HG03135 (cell line): ENCODE results near the gene NOTUM.

Experiments
- ATAC-seq: cut with Tn5 transposase; IDR thresholded peaks from one replicate; pipeline ENCODE4 v1.9.1; 2021; ENCODE audit warnings: mild to moderate bottlenecking, moderate library complexity; ENCODE audit not compliant: unreplicated experiment

Gene NOTUM

DNA sequence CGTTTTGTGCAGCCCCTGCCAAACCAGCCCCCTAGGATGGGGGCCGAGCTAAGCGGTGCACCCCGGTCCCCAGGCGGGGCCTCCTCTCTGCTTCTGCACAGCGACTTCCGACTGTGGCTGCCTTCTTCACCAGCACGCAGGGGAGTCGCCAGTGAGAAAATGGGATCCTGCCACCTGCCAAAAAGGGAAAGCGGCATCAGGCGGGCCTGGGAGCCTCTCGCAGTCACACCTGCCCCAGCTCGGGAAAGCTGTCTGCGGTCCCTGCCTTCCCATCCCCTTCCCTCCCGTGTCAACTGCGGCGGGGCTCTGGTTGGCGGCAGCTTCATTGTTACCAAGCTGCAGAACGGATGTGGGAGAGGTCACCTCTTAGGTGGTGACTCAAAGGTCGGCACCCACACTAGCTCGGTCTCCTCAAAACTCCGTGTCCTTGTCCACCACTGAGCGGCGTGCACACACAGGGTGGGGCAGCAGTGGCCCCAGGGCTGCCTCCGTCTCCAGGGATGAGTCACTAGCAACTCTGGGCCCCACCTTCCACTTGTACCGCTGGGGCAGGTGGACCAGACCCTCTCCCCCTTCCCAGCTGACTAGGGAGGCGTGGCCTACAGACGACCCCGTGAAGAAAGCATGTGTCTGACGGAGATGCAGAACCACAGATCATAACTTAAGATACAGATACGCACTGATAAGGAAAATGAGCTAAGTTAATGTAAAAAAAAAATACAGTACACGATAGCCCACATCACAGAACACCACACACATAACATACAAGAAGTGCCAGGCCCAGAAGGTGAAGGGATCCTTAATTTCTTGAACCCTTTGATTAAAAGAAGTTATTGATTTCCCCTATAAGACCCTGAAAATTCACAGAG lies 48.3 kb downstream of the NOTUM start:
- ATAC-seq = no peak

DNA sequence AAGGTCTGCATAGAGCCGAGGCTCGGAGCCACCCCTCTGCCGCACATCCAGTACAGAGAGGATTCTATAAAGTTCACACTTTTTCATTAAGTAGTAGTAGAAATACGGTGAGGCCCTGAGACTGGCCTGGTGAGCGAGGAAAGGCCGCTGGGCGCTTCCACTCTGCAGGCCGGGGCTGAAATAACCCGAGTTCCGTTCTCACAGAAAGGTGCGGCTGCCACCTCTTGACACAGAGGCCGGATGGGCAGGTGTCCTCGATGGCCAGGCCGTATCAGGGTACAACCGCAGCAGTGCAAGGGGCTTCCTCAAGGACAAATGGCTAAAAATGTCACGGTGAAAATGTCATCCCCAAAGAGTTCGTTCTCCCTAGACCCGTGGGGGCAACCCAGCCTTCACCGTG lies 49.0 kb downstream of the NOTUM start:
- ATAC-seq = no peak

DNA sequence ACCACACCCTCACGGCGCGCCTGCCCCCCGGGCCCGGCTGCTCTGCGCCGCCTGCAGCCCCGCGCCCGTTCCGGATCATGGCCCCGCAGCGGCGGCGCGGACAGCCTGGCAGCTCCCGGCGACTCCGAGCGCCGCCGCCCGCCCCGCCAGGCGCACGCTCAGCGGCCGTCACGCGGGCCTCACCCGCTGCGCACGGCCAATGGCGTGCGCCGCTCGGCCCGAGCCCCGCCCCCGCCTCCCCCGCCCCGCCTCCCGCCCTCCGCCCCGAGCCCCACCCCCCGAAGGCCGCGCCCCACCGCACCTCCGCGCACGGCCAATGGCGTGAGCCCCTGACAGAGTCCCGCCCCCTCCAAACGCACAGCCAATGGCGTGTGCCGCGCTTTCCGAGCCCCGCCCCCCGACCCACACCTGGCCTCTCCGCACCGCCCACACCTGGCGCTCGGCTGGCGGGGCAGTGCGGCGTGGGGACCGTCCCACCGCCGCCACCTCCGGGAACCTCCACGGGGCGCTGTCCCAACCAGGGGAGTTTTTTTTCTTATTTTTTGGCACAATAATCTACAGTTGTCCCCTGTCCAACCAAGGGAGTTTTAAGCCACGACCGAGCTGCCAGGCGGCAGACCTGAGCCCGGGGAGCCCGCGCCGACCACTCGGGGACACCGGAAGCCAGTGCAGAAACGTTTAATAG lies 49.6 kb downstream of the NOTUM start, which contains the start of gene PCYT2:
Gene PCYT2, minus strand, starts transcription at position 123 of the 685 bp plus-strand sequence. Its CDS starts 44 bp downstream, at position 79.
- ATAC-seq = peak; percentile 69

DNA sequence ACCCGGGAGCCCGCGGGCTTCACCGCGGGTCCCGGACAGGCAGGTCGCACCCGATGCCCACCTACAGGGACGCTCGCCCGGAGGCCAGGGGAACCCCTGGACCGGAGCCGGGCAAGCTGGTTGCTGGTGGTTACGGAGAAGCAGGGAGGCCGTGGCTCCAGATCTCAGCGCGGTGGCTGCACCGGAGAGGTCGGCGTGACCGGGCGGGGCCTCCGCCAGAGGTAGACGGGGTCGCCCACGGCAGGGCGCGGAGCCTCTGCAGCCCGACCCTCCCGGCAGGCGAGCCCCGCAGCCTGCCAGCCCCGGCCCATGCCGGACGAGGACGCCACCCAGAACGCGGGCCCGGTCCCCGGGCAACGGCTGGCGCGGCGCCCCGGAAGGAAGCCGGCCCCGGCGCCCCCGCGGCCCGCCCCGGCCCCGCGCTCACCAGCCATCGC lies 50.1 kb downstream of the NOTUM start:
- peak; percentile 13 for ATAC-seq

DNA sequence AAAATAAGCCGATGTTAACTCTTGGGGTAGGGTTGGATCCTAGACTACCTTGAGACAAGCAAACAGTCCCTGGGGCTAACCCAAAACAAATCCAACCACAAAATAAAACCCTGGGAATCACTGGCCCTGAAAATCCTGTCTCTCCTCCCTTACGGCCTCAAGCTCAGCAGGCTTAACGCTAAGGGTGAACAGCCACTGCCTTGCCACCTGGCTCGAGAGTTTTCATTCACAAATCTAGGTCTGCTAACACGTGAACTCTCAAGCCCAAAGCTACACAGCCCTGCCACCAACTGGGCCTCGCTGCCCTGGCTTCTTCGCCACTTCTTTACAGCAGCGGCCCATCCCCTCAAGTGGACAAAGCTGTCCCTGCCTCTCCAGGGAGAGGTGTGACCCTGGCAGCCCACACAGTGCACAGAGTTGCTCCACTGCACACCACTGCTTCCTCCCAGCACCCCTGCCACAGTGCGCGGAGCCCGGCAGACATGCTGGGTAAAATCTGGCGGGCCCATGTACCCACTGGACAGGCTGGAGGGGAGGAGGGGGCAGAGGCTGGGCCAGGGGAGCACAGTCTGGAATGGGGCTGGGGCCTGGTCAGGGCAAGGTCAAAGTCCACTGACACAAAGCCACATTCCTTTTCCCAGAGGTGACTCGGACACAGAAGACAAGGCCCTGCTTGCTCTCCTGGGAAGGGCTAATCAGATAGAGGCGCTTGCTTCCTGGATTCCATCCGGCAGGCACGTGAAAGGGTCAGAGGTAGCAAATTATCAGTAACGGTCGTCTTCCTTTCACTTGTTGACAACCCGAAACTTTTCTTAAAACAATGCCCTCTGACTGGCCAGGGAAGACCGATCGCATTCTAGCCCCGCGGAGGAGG lies 50.8 kb downstream of the NOTUM start:
- no peak for ATAC-seq

DNA sequence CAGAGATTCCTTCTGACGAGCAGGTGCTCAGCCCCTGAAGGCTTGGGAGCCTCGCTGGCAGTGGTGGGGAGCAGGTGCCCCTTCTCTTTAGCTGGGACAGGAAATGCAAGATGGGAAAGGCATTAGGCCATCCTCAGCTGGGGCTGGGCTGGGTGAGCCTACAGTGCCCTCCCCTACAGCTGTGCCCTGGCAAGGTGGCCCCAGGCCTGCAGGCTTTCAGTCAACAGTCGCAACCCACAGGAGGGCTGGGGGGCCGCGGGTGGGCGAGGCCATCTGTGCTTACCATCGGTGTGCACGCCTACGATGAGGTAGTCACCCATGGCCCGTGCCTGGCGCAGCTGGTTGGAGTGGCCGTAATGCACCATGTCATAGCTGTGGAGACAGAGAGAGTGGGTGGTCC lies 51.8 kb downstream of the NOTUM start:
- no peak for ATAC-seq

DNA sequence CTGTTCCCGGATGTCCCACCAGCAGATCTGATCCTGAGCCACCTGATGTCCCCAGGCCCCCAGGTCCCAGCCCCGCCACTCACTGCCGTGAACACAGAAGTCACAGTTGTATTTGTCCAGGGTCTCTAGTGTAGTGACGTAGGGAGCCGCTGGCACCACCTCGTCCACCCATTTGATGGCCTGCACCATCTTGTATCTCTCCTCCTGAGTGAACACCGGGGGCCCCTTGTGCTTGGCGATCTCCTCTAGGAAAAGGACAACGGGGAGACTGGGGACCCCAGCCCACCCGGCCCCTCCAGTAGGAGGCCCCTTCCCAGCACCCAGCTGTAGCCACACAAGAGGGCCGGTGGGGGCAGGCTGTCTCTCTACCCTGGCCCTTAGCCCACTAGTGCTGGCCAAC lies 52.2 kb downstream of the NOTUM start:
- ATAC-seq = no peak

DNA sequence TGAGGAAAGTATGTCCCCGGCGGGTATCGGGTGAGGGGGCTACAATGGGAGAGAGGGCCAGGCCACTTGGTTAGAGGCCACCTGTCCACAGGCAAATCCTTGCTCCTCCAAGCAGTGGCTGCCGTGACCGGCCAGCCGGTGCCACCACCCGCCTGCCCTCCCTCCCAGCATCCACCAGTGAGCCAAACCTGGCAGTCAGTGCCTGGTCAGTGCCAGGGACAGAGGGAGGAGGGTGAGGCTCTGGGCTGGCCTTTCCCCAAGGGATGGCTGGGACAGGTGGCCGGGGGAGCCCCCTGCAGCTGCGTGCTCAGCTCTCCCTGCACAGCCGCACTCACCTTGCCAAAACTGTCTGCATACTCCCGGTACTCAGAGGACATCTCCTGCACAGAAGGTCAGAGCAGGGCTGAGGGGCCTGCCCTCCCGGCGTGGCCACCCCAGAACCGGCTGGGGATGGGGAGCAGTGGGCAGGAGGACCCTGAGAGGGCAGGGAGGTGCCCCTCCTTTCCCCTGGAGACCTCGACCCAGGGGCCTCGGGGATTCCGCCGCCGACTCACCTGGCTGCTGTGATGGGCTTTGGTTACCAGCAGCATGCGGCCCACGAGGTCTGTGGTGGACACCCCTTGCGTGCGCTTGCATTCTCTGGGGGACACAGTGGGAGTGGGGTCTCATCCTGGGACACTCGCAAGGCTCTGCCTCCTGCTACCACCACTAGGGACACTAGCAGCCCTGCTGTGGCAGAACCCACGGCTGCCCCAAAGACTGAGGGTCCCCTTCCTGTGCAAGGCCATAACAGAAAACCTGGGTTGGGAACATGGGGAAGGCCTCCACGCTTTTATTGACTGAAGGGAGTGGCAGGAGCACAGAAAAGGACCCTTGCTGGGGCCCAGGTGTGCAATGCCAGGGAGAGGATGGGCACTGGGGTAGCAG lies 53.5 kb downstream of the NOTUM start:
- ATAC-seq = no peak

DNA sequence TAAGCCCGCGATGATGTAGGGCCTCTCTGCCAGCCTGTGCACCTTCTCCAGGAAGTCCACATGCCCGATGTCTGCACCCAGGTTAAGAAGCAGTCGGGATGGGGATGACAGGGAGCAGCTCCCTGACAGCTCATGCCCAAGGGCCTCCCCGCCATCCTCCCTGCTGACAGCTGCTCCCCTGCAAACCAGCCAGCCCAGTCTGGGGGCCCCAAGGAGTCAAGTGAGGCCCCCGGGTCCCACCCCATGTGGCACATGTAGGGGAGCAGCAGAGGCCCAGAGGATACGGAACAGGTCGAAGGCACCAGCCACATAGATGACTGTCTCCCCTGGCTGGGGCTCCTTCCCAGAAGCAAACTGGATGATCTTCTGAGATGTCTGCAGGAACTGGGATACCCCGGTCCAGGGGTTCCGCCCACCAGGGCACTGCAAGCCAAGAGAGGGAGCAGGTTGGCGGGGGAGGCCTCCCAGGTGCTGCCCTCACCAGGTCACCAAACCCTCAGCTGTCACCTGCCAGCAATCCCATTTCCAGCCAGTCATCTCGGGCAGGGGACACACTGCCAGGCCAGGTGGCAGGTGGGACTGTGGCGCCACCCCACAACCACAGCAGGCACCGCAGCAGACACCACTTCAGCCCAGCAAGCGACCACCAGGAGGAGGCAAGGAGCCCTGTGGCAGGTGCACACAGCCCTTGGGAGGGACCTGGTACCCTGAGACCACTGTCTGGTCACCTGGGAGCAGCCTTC lies 54.3 kb downstream of the NOTUM start:
- ATAC-seq = no peak

DNA sequence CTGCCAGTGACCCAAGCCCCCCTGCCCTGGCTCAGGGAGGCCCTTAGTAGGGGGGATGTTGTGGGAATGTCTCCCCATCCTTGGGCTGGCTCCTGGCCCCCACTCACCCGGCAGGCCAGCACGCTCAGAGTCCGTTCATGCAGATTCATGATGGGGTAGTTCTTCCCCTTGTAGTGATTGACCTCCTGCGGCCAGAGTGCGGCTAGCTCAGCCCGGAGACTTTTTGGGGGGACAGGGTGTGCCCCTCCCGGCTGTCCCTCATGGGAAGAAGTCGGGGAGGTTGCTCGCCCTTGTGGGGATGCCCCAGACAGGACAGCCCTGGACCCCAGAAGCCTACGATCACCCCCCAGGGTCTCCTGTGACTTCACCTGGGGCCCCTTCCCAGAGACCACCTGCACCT lies 55.0 kb downstream of the NOTUM start:
- ATAC-seq = no peak

DNA sequence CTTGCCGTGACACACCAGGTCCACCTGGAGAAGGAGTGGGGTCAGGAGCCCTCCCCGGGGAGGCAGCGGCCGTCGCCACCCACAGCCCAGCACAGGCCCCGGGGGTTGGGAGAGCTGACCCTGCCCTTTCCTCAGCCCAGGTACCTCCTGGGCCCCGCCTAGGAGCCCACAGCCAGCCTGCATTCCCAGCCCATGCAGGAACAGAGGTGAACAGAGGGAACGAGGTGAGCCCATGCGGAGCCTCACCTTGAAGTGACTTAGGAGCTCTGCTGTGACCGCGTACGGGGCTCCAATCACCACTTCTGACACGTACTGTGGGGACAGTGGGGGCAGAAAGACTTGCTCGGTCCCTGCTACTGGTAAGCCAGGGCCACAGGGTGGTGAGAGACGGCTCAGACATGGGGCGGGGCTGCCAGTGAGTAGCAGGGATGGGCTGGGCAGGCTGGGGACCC lies 55.5 kb downstream of the NOTUM start:
- no peak for ATAC-seq

DNA sequence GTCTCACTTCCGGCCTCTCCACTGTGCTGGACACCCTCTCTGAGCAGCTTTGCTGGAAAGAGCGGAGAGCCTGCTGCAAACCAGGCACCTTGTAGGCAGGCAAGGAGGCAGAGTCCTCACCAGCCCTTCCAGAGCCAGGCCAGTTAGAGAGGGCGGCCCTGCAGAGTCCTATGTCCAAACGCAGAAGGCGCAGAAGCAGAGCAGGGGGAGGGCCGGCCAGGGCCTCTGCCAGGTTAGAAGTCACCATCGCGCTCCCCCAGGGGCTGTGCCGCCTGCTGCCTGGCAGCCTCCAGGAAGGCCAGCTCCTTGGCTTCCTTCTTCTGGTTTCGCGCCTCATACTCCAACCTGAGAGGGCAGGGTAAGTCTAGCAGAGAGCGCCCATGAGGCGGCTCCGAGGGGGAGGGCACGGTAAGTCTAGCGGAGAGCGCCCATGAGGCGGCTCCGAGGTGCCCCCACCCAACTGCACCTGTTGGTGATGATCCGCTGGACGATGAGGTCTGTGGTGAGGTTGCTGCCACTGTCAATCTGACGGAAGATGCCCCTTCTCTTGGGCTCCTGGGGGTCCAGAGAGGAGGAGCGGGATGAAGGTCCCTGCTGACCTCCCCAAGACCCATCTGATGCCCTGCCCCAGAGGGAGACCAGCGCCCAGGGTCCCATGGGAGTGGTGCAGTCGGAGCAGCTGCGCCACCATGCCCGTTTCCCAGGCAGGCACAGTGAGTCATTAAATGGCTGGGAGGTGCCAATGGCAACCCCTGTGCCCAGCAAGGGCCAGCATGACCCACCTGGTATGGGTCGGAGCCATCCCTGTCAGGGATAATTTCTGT lies 56.2 kb downstream of the NOTUM start:
- no peak for ATAC-seq

DNA sequence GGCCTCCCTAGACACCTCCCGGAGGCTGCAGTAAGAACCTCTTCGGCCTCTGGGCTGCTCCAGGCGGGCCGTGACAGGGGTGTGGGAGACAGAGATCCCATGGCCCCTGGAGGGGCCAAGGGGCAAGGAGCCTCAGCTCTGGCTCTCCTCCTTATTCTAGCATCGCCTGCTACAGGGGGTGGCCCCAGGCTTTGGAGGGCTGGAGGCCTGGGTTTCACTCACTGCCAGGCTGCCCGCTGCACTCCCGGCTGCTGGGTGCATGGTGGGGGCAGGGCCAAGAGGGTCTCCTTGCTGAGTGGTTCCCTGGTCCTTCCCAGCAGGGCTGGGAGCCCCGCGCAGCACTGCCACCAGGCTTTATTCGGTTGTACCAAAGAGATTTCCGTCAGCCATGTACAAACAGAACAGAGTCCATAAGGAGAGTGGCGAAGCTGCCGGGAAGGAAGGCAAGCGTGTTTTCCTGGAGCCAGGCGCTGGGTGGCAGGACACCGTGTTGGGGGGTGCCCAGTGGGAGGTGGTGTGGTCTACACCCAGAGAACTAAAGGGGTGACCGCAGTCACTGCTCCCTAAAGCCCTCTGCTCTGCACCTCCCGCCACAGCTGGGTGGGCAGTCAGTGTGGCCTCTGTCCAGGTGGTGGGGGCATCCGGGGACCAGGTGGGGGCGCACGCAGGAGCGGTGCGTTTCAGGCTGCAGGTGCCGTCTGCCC lies 56.9 kb downstream of the NOTUM start:
- no peak for ATAC-seq

DNA sequence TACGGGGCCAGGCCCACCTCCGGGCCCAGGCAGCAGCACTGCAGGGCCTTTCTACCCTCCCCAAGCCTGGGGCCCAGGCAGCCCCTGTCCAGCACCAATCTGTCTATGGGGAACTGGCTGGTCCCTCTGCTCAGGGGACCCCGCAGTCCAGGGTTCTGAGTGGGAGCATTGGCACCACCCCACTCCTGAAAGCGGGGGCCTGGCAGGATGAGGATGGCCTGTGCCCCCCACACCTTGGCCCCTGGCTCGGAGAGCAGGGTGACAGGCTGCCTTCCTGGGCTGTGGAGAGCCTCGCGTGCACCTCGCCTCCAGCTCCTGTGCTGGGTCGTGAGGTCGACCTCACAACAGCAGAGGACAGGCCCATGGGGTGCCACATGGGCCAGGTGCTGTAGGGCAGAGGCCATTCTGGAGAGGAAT lies 57.6 kb downstream of the NOTUM start:
- no peak for ATAC-seq

DNA sequence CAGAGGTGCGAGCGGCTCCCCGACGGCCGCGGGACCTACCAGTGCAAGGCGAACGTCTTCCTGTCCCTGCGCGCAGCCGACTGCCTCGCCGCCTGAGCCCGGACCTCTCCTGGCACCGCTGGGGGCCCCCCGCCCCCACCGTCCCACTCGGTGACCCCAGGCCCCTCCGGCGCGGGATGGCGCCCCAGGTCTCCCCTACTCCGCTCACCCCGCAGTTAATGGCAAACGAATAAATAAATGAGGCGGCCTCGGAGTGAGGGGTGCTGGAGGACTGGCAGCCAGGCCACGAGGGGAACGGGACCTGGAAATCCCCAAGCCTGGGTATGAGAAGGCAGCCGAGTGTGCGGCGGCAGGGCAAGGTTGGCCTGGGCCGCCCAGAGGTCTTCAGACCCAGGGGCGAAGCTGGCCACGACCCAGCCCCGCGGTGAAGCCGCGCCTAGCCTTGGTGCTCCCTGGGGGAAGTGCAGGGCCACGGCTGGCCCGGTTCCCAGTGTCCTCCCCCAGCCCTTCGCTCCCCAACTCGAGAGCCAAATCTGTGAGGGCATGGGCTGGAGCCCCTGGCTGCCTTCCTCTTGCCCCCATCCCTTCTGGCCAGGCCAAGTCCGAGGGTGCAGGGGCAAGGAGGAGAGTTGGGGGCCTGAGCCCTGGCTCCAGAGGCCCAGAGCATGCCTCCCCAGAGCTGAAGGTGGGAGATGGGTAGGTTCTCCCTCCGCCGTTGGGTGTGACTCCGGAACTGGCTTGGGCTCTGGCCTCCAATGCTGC lies 58.2 kb downstream of the NOTUM start:
- no peak for ATAC-seq
